ENCODE data around the gene AP2A2.

The AP2A2 gene

DNA sequence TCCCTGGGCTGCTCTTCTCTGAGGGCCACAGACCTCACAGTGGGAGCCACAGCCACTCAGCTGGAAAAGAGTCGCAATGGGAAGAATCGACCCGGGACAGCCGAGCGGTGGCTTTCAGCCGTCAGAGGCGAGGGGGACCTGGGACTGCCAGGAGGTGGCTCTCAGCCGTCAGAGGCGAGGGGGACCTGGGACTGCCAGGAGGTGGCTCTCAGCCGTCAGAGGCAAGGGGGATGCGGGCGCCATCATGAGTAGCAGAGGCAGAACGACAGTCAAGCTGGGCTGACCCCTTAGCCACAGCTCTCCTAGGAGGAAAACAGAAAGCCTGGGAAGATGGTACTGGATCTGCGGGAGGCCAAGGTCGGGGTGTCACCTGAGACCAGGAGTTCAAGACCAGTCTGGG, 134.1 kb downstream of the AP2A2 start:
- TF ChIP-seq, protein P1, sequence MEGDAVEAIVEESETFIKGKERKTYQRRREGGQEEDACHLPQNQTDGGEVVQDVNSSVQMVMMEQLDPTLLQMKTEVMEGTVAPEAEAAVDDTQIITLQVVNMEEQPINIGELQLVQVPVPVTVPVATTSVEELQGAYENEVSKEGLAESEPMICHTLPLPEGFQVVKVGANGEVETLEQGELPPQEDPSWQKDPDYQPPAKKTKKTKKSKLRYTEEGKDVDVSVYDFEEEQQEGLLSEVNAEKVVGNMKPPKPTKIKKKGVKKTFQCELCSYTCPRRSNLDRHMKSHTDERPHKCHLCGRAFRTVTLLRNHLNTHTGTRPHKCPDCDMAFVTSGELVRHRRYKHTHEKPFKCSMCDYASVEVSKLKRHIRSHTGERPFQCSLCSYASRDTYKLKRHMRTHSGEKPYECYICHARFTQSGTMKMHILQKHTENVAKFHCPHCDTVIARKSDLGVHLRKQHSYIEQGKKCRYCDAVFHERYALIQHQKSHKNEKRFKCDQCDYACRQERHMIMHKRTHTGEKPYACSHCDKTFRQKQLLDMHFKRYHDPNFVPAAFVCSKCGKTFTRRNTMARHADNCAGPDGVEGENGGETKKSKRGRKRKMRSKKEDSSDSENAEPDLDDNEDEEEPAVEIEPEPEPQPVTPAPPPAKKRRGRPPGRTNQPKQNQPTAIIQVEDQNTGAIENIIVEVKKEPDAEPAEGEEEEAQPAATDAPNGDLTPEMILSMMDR (IDR thresholded peaks at IDR 0.05; ENCODE audit: low read depth, low read length) = no peak
- no peak for DNase-seq (ENCODE audit: extremely low read depth, low read depth)

DNA sequence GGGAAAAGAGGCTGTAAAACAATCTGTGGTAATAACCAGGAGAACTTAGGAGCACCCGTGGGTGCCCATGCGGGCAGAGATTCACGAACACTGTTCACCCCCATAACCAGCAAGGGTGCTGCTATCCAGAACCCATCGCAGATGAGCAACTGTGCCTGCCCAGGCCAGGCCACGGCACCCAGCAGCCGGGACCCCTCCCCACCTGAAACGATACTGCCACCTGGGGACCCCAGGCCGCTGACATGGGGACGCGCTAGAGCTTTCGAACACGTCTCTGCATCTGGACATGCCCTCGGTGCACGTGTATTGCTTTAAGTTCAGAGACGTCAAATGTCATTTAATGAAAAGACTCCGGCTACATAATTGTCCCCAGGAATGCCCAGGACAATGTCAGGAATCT, 134.7 kb downstream of the AP2A2 start:
- TF ChIP-seq, protein P1 (IDR thresholded peaks at IDR 0.05; ENCODE audit: low read depth, low read length) = no peak
- DNase-seq (ENCODE audit: extremely low read depth, low read depth) = no peak

DNA sequence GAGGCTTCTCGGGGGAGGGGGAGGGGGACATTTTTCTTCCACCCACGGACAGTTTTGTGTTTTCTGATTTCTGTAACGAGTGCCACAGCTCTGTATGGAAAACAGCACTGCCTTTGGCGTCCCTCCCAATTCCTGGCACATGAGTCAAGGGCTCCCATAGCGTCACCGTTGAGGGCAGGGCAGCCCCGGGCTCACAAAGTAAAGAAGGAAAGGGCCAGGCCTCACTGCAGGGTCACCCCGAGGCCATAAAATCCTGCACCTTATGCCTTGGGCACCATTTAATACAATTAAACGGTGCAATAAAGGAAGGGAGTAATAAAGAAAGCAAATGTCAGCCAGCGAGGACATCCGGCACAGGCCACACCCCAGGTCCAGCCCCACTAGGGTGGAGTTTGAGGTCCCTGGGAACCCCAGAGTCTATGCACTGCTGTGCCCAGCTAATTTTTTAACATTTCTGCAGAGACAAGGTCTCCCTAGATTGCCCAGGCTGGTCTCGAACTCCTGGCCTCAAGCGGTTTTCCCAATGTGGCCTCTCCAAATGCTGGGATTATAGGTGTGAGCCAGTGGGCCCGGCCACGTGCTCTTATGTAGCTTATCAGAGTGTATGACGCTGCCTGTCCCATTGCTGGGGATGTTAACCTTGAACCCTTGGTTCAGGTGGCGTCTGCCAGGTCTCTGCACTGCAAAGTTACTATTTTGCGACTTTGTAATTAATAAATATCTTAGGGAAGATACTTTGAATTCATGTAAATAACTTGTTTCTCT, 135.4 kb downstream of the AP2A2 start:
- TF ChIP-seq, protein P1 (IDR thresholded peaks at IDR 0.05; ENCODE audit: low read depth, low read length) = no peak
- DNase-seq (ENCODE audit: extremely low read depth, low read depth) = peak; percentile 29

All from AG09319 (cell line).